NCI-H69 (cell line): ENCODE results near the gene C1orf167.
"Not testable (repeated sequence)": the region's sequence is repeated elsewhere in the genome, so short reads cannot be mapped to it uniquely, and the experiment has no call there.

Experiments
- DNase-seq: peaks from one replicate; lab custom pipeline; 2025; lab: John Stamatoyannopoulos, UW

C1orf167 gene

DNA sequence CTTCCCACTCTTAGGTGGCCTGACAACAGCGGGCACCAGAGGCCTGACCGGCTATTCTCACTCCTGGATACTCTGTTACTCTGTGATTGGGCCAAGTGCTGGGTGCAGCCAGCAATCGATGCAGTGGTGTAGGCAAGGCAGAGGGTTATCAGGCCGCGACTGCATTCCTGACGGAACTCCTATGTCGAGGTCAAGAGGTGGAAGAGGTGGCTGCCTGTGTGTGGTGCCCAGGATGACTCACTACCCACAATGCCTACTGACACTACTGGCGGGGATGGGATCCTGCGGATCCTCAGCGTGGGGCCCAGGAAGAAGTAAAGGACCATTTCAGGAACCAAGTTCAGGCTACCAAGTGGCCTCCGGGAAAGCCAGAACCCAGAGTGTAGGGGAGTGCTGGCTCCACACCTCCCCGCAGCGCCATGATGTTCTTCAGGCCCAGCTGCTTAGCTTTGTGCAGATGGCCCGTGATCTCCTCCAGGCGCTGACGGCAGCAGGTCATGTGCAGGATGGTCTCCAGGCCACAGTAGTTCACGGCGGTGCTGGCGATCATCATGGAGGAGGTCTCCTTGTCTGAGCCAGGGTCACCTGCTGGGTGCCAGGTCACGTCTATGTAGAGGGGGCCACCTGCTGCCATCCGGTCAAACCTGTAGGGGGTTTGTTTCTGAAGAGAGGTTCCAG, 38.9 kb downstream of the C1orf167 start:
- no peak for DNase-seq

DNA sequence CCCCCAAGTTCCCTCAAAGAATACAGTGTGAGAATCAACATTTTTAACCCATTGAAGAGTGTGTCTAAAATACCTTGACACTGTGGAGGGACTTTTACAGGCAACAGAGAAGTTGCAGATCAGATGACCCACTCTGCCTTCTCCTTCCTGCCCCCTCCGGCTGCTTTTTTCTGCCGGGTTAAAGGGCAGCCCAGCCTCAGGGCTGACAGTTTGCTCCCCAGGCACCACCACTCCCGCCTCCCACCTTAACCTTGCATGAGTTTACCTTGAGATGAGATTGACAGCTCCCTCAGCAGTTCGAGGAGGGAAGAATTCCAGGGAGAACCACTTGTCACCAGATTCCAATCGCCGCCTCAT, 40.6 kb downstream of the C1orf167 start:
- DNase-seq: no peak

DNA sequence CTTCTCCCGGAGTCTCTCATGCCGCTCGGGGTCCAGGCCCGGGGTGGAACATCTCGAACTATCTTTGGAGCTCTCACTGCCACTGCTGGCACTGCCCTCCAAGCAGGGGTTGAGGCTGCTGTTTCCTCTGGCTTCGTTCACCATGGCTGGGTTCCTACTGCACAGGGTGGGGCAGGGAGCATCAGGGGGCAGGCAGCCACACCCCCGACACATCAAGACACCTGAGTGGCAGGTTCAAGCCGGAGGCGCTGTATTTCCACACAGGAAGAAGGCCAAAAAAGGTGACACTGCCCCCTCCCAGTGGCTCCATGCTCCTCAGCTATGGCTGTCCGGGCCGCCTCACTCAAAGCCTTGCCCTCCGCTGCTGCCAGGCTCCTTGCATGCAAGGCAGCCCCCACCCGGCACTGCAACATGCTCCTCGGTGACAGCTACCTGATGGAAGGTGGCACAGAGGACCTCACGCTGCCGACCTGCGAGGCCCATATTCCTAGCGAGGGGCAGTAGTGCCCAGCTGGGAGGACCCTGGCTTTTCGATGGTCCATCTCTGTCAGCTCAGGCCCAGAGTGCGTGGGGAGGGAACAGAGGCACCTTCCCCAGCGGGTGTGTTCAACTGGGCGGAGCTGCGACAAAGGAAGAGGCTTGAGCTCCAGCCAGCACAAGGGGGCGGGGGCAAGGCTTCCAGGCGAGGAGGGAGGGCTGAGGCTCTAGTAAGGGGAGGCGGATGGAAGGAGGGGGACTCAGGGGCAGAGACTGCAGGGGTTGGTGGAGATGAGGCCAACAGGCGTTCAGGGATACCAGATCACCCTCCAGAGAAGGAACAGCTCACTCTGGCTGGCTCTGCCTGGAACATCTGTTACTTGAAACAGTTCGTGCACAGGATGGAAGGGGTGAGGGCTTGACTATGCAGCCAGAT, 41.2 kb downstream of the C1orf167 start:
- peak; percentile 94 for DNase-seq

- not testable (repeated sequence) for DNase-seq
Measured at GRCh38 chr1:11803924-11804665, 42.1 kb downstream of the C1orf167 start.

- peak; percentile 85 for DNase-seq
Measured at GRCh38 chr1:11804666-11805421, 42.9 kb downstream of the C1orf167 start.

DNA sequence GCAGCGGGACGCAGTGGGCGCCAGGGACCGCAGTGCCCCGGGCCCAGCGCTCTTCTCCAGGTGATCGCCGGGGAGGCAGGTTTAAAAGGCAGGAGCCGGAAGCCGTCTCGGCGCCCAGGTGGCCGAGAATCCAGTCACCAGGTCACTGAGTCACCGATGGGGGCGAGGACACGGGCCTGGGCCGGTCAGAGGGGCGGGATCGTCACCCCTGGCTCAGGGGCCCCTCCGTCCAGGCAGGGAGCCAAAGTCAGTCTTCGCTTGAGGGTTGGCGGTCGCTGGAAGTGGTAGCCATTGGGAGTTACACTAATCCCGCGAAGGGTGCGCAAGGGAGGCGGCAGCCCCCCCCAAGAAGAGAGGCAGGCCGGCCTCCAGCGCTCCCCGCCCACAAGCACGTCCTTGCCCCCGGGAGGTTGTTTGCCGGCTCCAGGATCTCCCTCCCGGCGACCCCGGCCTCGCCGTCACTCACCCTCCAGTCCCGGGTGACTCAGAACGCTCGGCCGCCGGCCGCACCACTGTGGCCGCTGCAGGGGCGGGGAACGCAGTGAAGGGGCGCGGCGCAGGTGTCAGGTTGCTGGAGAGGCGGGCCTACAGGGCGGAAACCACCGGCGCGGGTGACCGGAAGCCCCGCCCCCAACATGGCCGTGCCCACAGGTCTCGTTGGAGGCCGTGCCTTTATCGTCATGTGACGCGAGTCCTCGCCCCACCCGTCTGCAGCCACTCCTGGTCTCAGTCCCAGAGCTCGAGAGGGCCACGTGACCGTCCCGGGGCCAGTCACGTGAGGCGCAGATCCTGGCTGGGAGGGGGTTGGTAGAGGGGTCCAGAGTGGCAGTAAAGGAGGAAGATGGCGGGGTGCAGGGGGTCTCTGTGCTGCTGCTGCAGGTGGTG, 43.7 kb downstream of the C1orf167 start, which contains the start of the genes CLCN6 and MTHFR:
Gene CLCN6, plus strand, starts transcription at position 770 of the 885 bp plus-strand sequence. Its CDS starts 72 bp downstream, at position 842.
Gene MTHFR, minus strand, starts transcription at position 543 of the 885 bp plus-strand sequence. CDS start 2,848 bp downstream, outside the sequence.
- DNase-seq: peak; percentile 97

GRCh38 chr1:11806307-11806936, 44.4 kb downstream of the C1orf167 start:
- DNase-seq: peak; percentile 31

DNA sequence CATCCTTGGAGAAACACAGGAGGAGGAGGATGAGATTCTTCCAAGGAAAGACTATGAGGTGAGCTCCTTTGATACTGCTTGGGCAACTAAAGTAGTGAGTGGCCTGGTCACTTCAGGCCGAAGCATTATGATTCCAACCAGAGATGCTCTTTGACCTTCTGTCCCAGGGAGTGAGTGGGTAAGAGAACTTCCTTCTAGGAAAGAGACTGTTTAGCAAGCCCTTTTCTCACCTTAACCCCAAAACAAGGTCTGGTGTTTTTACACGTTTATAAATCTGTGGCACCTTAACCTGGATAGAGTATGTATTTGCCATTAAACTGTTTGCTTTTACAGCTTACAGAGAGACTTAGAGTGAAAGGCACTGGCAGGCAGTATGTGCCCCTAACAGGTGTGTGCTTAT, 45.1 kb downstream of the C1orf167 start:
- no peak for DNase-seq

DNA sequence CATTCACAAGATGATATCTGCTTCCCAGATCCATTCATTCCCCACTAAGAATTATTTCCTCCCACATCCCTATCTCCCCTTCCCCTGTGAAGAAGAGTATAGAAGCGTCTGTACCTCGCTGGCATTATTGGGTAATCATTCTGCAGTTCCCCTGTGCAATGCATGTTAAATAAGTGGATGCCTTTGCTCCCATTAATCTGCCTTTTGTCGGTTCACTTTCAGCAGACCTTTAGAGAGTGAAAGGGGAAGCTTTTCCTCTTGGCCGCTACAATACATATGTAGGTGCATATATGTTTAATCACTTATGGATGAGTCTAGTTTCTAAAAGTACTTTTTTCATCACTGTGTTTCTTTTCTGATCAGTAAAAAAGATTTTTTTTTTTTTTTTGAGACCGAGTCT, 51.0 kb downstream of the C1orf167 start:
- no peak for DNase-seq

- DNase-seq: no peak
Measured at GRCh38 chr1:11817192-11817591, 55.2 kb downstream of the C1orf167 start.

- no peak for DNase-seq
Measured at GRCh38 chr1:11822091-11822490, 60.1 kb downstream of the C1orf167 start.

DNA sequence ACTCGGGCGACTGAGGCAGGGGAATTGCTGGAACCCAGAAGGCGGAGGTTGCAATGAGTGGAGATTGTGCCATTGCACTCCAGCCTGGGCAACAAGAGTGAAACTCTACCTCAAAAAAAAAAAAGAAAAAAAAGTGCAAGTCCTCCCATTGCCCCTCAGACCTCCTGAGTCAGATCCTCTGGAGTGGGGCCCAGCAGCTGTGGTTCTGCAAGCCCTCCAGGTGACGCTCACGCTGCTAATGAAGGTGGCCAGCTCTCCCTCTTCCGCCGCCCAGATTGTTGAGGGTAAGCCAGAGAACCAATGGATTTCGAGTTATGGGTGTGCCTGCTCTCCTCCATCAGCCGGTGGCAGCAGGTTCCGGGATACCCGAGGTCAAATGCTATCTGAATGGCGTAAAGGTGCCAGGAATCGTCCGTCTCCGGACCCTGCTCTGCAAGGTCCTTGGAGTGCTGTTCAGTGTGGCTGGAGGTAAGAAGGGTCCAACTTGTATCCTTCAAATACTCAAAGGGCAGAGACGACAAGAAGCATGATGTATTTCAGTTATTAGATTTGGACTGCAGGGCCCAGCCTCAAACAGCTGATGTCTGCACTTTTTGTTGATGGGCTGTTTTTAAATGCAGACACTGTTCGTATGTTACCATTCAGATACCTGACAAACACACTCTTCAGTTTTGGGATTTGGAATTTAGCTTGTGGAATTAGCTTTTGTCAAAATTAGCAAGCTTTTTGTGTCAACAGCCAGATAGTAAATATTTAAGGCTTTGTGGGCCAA, 61.6 kb downstream of the C1orf167 start:
- no peak for DNase-seq

DNA sequence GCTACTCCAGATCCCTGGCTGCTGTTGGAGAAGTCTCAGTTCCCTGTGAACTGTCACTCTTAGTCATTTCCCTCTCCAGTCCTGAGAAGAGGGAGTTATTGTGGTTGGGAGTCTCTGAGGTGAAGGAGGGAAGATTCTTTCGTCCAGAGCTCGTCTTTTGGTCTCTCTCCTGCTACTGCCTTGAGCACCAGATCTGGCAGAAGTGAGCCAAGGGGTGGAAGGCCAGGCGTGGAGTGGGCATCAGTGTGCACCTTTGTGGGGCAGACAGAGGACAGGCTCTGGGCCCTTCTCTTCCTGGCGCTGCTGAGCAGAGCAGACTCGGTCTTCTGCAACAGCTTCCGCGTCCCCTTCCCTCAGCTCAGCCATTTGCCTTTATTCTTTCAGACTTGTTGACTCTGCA, 63.1 kb downstream of the C1orf167 start:
- no peak for DNase-seq

- DNase-seq: no peak
Measured at GRCh38 chr1:11826946-11827345, 65.0 kb downstream of the C1orf167 start.

GRCh38 chr1:11828511-11828910, 66.5 kb downstream of the C1orf167 start:
- DNase-seq: no peak

DNA sequence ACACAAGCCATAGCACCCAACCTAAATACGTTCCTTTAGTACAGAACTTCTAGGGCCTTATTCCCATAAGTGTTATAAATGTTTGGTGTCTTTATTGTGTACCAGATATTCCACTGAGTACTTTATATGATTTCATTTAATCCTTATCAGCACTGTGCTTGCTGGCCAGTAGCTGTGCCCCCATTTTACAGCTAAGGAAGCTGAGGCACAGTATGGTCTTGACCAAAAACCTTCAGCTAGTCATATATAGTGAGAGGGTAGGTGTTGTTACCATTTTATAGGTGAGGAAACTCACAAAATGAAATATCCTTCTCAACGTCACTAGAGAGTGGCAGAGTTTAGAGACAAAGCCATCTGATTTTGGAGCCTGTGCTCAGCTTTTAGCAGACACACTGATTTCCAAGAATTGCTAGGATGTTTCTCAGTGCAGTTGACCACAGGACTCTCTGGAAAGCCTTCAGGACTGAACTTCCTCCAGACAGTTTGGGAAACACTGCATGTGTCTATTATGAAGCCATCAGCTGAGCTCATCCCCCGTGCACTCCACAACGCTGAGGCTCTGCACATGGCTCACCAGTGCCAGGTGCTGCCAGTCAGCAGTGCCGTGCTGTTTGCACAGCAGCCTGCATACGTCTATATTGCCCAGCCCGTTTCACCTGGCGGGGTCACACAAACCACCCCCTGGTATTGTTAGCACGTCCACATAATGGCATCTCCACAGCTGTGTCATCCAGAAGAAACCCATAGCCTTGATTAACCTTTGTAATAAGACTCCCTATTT, 70.1 kb downstream of the C1orf167 start:
- peak; percentile 92 for DNase-seq

GRCh38 chr1:11833497-11833896, 71.5 kb downstream of the C1orf167 start:
- DNase-seq: no peak

GRCh38 chr1:11833900-11834299, 71.9 kb downstream of the C1orf167 start:
- no peak for DNase-seq
